Measurements from ENCODE around the gene DRAM1.

- TF ChIP-seq POLR2A (IDR thresholded peaks at IDR 0.05), result peak in 1 of 4 donors; percentile 16
- TF ChIP-seq CTCF (IDR thresholded peaks at IDR 0.05), result no peak
Measured at GRCh38 chr12:101925361-101925760, 48.0 kb downstream of the DRAM1 start.
